DND-41 (cell line): Measurements from ENCODE around the gene EIF4EBP2.

Experiments used
- ATAC-seq: fragments of 200-7000 bp; cut with Tn5 transposase; 3 replicates; pipeline ENCODE4 v1.9.1; 2021; ENCODE audit warnings: low read depth; ENCODE audit not compliant: insufficient read depth
- DNase-seq: peaks from one replicate; pipeline ENCODE4 v3.0.0-alpha.2; 2020
- H2AFZ ChIP-seq: 2 replicates; pipeline ENCODE4 v1.6.0; 2012; ENCODE audit warnings: low read depth, low read length
- H3K27ac ChIP-seq: 2 replicates; pipeline ENCODE4 v1.5.1; 2012; ENCODE audit warnings: low read length, inconsistent platforms
- H3K27me3 ChIP-seq: fragments of 200-600 bp; sonication (generic); 2 replicates; pipeline ENCODE4 v1.6.0; 2012; ENCODE audit warnings: low read length, mild to moderate bottlenecking, inconsistent platforms; ENCODE audit not compliant: insufficient read depth, poor library complexity
- H3K36me3 ChIP-seq: 2 replicates; pipeline ENCODE4 v1.5.1; 2012; ENCODE audit warnings: low read length, inconsistent platforms; ENCODE audit not compliant: insufficient read depth
- H3K4me1 ChIP-seq: 2 replicates; pipeline ENCODE4 v1.5.1; 2012; ENCODE audit warnings: mild to moderate bottlenecking, low read length; ENCODE audit not compliant: insufficient read depth
- H3K4me2 ChIP-seq: 2 replicates; pipeline ENCODE4 v1.6.0; 2012; ENCODE audit warnings: mild to moderate bottlenecking, moderate library complexity, low read length, inconsistent platforms; ENCODE audit not compliant: insufficient read depth
- H3K4me3 ChIP-seq, 2 experiments: fragments of 200-600 bp in 1 of 2; shearing (Covaris generic) in 1 of 2; 2 replicates each; pipeline ENCODE4 v1.5.1; 2012 to 2016; ENCODE audit warnings: inconsistent platforms in 2 of 2, low read length in 2 of 2, mild to moderate bottlenecking in 2 of 2, low read depth in 1 of 2, moderate library complexity in 1 of 2
- H3K79me2 ChIP-seq: 2 replicates; pipeline ENCODE4 v1.6.0; 2012; ENCODE audit warnings: low read length, inconsistent platforms; ENCODE audit not compliant: insufficient read depth
- H3K9ac ChIP-seq: 2 replicates; pipeline ENCODE4 v1.6.0; 2012; ENCODE audit warnings: low read depth, mild to moderate bottlenecking, inconsistent platforms, low read length, moderate library complexity
- H3K9me3 ChIP-seq: 2 replicates; pipeline ENCODE4 v1.5.1; 2012; ENCODE audit warnings: low read length, moderate library complexity, mild to moderate bottlenecking, inconsistent platforms; ENCODE audit not compliant: insufficient read depth, severe bottlenecking
- H4K20me1 ChIP-seq: 2 replicates; pipeline ENCODE4 v1.6.0; 2012; ENCODE audit warnings: low read length; ENCODE audit not compliant: insufficient read depth
- EZH2 ChIP-seq: IDR thresholded peaks from 3 replicates; pipeline ENCODE4 v1.6.1; 2012; ENCODE audit warnings: borderline replicate concordance, low read depth, mild to moderate bottlenecking, moderate library complexity, low read length, inconsistent platforms; ENCODE audit not compliant: severe bottlenecking
- TF ChIP-seq, protein P1 (sequence below): IDR thresholded peaks from 2 replicates; pipeline ENCODE4 v1.5.1; 2012; ENCODE audit warnings: borderline replicate concordance, low read length, moderate library complexity, mild to moderate bottlenecking; ENCODE audit not compliant: poor library complexity, severe bottlenecking; ENCODE audit errors: extremely low read depth

EIF4EBP2 gene

GRCh38 chr10:70477661-70478162, 73.8 kb downstream of the EIF4EBP2 start:
- H2AFZ ChIP-seq: peak overlapping the region; percentile 66; the same call in 1 of the 2 replicates
- H4K20me1 ChIP-seq: peaks cover 42% of the 10 kb centered on the region
- H3K9ac ChIP-seq: peak overlapping the region; percentile 64
- no peaks in the 10 kb centered on the region for H3K27me3 ChIP-seq
- no peak overlapping the region for H3K27ac ChIP-seq
- H3K4me2 ChIP-seq: peak overlapping the region; percentile 86
- H3K4me3 ChIP-seq: peak overlapping the region; percentile 45 to 62; a peak in 3 of 4 replicates
- TF ChIP-seq, protein P1, sequence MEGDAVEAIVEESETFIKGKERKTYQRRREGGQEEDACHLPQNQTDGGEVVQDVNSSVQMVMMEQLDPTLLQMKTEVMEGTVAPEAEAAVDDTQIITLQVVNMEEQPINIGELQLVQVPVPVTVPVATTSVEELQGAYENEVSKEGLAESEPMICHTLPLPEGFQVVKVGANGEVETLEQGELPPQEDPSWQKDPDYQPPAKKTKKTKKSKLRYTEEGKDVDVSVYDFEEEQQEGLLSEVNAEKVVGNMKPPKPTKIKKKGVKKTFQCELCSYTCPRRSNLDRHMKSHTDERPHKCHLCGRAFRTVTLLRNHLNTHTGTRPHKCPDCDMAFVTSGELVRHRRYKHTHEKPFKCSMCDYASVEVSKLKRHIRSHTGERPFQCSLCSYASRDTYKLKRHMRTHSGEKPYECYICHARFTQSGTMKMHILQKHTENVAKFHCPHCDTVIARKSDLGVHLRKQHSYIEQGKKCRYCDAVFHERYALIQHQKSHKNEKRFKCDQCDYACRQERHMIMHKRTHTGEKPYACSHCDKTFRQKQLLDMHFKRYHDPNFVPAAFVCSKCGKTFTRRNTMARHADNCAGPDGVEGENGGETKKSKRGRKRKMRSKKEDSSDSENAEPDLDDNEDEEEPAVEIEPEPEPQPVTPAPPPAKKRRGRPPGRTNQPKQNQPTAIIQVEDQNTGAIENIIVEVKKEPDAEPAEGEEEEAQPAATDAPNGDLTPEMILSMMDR: no peak
- no peak for TF ChIP-seq EZH2
- ATAC-seq (peak; percentile 66), DNase-seq (peak; percentile 87)
- H3K4me1 ChIP-seq: peaks cover 41% of the 10 kb centered on the region
- no peaks in the 10 kb centered on the region; the same call in 1 of the 2 replicates for H3K79me2 ChIP-seq
- H3K9me3 ChIP-seq: no peaks in the 10 kb centered on the region
- H3K36me3 ChIP-seq: no peaks in the 10 kb centered on the region
